Stomach (tissue), 8 donors: ENCODE data around the gene ALG5. TPM values are rescaled to one million over a fixed set of nuclear protein-coding genes. Genes with fewer than 3 reads are reported as not detected.

Source experiments
- polyA plus RNA-seq, 3 donors: library from polyadenylated mRNA; stranded (reverse); fragments of 200-250 nt; gene quantifications; one replicate each; pipeline ENCODE4 v1.2.3, GENCODE V29; 2013
- total RNA-seq, 5 donors: library from RNA; depleted of rRNA; stranded (reverse); fragments of >200 nt; gene quantifications; one replicate each; pipeline versions ENCODE4 v1.1.0 to v1.2.3, GENCODE V29; 2014 to 2016
- donor health status: healthy with polysubstance abuse.
- donor health status: Bipolar disorder and iron deficiency.
- donor health status: healthy.

The ALG5 gene
- total and polyA plus RNA-seq, 8 donors = 1.2 to 61.1 (median 28.2) TPM

Other genes starting within 250 kb of the ALG5 start
- gene RFXAP, start 180.1 kb downstream of the ALG5 start, total RNA-seq = 10 to 100 TPM in 1 of 5 donors, 1 to 10 TPM in 3, not detected in 1; 1.3 to 12.3 (median 3.6) TPM
- 1 to 10 TPM; 1.2 to 2.8 (median 2.1) TPM for gene RFXAP, start 180.1 kb downstream of the ALG5 start, polyA plus RNA-seq
- gene SMAD9, start 79.1 kb downstream of the ALG5 start, total RNA-seq = 10 to 100 TPM in 4 of 5 donors, 1 to 10 TPM in 1; 4.7 to 21.5 (median 11.6) TPM
- 1 to 10 TPM; 1.6 to 5.0 (median 4.2) TPM for gene SMAD9, start 79.1 kb downstream of the ALG5 start, polyA plus RNA-seq
- 10 to 100 TPM; 15.6 to 42.8 (median 21.7) TPM for gene EXOSC8, start 1.4 kb upstream of the ALG5 start, total RNA-seq
- gene EXOSC8, start 1.4 kb upstream of the ALG5 start, polyA plus RNA-seq = 10 to 100 TPM; 28.8 to 45.1 (median 39.1) TPM
- gene SUPT20H, start 60.3 kb upstream of the ALG5 start, total RNA-seq = 100 to 1,000 TPM in 2 of 5 donors, 10 to 100 TPM in 3; 36.4 to 152 (median 93.4) TPM
- gene SUPT20H, start 60.3 kb upstream of the ALG5 start, polyA plus RNA-seq = 10 to 100 TPM; 16.9 to 22.5 (median 17.1) TPM
- gene CSNK1A1L, start 106.3 kb upstream of the ALG5 start, total RNA-seq = not detected
- gene CSNK1A1L, start 106.3 kb upstream of the ALG5 start, polyA plus RNA-seq = not detected